Diencephalon (tissue), 1 donor: Measurements from ENCODE around the gene DBX2. TPM values are rescaled to one million over a fixed set of nuclear protein-coding genes. Genes with fewer than 3 reads are reported as not detected.

Experiments used
- total RNA-seq: library from RNA; depleted of rRNA; stranded (reverse); fragments of >200 nt; gene quantifications from one replicate; pipeline ENCODE4 v1.2.3, GENCODE V29; 2014

DBX2 gene
- 6.9 TPM for total RNA-seq

DNA sequence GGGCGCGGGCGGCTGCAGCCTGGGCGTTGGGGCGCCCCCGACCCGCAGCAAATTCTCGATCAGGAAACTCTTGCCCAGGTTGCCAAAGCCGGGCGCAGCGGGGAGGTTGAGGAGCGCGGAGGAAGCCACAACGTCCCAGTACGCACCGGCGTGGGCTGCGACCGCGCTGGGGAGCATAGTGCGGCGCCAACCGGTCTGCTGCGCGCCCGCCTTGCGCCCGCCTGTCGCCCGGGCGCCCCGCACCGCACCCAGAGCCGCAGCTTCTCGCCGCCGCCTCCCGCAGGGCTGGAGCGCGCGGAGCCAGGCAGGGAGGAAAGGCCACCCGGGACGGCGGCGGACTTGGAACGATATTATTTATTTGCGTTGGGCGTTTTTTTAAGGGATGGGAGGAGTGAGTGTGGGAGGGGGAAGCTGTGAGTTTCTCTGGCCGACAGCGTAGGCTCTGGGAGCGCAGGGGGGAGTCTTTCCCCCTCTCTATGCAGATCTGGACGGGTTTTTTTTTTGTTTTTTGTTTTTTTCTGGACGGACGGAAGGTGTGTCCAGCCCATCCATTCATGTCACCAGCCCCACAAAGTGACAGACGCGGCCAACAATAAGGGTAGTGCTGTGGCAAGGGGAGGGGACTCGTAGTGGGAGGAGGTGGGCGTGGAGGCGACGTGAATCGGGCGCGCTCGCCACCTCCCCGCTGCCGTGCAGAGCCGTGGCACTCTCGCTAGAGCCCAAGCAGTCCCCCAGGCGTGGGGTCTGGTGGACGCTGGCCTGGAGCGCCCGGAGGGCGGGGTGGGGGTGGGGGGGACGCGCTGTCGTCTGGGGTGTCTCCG lies at the start of gene DBX2:
Gene DBX2, minus strand, starts transcription at position 349 of the 821 bp plus-strand sequence. Its CDS starts 172 bp downstream, at position 177.

Other genes with a start within 250 kb of the DBX2 start
- gene NELL2, start 174.8 kb downstream of the DBX2 start, total RNA-seq: 462 TPM
- 20.5 TPM for gene ANO6, start 165.0 kb upstream of the DBX2 start, total RNA-seq